Vagina (tissue), 2 donors: Measurements from ENCODE around the gene SHFL.

Source experiments
- POLR2A ChIP-seq, 2 donors: fragments of 450-650 bp; IDR thresholded peaks; one replicate each; pipeline ENCODE4 v1.6.1; 2017; ENCODE audit warnings: antibody characterized with exemption in 2 of 2, mild to moderate bottlenecking in 2 of 2, moderate library complexity in 2 of 2
- POLR2AphosphoS5 ChIP-seq, 2 donors: sonication (generic); formaldehyde crosslinking; IDR thresholded peaks; one replicate each; pipeline ENCODE4 v1.9.0; 2017; ENCODE audit warnings: antibody characterized with exemption in 2 of 2, mild to moderate bottlenecking in 2 of 2, low read depth in 1 of 2; ENCODE audit not compliant: insufficient read depth in 1 of 2
- TF ChIP-seq, protein P1 (sequence below), 3 experiments: fragments of 450-650 bp in 2 of 3; fragments of 200-600 bp in 1 of 3; sonication (generic) in 1 of 3; IDR thresholded peaks; one replicate each; pipeline ENCODE4 v1.5.1; 2017 to 2019; ENCODE audit warnings: antibody characterized with exemption in 3 of 3, mild to moderate bottlenecking in 2 of 3, moderate library complexity in 2 of 3

DNA sequence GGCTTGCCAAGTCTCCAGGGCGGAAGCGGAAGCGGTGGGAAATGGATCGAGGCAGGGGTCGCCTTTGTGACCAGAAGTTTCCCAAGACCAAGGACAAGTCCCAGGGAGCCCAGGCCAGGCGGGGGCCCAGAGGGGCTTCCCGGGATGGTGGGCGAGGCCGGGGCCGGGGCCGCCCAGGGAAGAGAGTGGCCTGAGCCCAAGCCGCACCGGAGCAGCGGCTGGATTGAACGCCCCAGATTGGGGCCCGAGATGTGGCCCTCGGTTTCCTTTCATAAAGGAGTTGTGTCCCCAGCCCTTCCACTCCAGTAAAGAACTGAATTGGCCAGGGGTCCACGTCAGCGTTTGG, 24.8 kb downstream of the SHFL start:
- TF ChIP-seq, protein P1, sequence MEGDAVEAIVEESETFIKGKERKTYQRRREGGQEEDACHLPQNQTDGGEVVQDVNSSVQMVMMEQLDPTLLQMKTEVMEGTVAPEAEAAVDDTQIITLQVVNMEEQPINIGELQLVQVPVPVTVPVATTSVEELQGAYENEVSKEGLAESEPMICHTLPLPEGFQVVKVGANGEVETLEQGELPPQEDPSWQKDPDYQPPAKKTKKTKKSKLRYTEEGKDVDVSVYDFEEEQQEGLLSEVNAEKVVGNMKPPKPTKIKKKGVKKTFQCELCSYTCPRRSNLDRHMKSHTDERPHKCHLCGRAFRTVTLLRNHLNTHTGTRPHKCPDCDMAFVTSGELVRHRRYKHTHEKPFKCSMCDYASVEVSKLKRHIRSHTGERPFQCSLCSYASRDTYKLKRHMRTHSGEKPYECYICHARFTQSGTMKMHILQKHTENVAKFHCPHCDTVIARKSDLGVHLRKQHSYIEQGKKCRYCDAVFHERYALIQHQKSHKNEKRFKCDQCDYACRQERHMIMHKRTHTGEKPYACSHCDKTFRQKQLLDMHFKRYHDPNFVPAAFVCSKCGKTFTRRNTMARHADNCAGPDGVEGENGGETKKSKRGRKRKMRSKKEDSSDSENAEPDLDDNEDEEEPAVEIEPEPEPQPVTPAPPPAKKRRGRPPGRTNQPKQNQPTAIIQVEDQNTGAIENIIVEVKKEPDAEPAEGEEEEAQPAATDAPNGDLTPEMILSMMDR (IDR thresholded peaks at IDR 0.05): no peak
- no peak for TF ChIP-seq POLR2A (IDR thresholded peaks at IDR 0.05)
- no peak for TF ChIP-seq POLR2AphosphoS5 (IDR thresholded peaks at IDR 0.05; ENCODE audit: insufficient read depth in 1 of 2, low read depth in 1 of 2)
